ENCODE data around the gene HSPB9. TPM values are rescaled to one million over a fixed set of nuclear protein-coding genes. Genes with fewer than 3 reads are reported as not detected.
A peak's percentile ranks its signal among the peaks of the same experiment; 100 is the strongest.

Gene HSPB9
- total RNA-seq, 1 experiment from 2014 or later, result not detected

DNA sequence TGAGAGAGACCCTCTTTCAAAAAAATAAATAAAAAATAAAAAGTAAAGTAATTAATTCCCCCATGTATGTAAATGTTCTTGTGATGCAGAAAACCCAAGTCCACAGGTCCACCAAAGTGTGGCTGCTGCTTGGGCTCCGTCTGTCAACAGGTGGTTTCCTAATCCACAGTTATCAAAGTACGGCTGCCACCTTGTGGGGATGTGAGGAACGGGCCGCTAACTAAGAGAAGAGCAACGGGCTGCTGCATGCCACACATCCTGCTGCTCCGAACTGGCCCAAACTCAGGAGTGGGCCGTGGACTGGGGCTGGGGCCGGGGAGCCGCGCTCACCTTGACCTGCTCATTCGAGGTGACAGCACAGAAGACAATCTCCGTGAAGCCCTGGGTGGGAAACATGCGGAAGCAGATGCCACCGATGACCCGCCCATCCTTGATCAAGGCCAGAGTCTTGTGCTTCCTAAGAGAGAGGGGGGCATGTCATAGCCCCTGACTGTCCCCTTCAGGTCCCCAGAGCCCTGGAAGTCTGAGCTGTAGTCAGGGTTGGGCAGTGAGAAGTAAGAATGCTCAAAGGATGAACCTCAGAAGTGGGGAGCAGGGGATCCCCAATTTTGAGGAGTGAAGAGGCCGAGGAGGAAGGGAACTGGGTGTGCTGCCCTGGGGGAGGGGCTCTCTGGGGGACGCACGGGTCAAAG is 5.8 kb upstream of the HSPB9 start:
- no TSS peak for BruUV-seq (replicated peaks)
- Mint-ChIP-seq H3K27ac (ENCODE audit: low read depth, unreplicated experiment) (no peak overlapping the region), H3K4me1 (ENCODE audit: insufficient read depth, unreplicated experiment) (peaks cover 6% of the 10 kb centered on the region), H3K4me3 (ENCODE audit: unreplicated experiment) (no peak overlapping the region), H3K9me3 (ENCODE audit: unreplicated experiment) (no peaks in the 10 kb centered on the region), H3K27me3 (ENCODE audit: insufficient read depth, unreplicated experiment) (no peaks in the 10 kb centered on the region), H3K36me3 (ENCODE audit: insufficient read depth, unreplicated experiment) (peaks cover 38% of the 10 kb centered on the region)
- POLR2A ChIA-PET, result interaction anchor here (1.0 to 2.4 kb wide), 2 partner anchors 37 to 150 kb away, joined by 3 to 12 read pairs; partner anchors contain the start of gene CNP
- CTCF ChIA-PET, result interaction anchor here (0.6 to 8.2 kb wide), 14 partner anchors 23 to 158 kb away, joined by 3 to 40 read pairs (median 4); partner anchors contain the start of gene NKIRAS2
- peak; percentile 87 for DNase-seq (ENCODE audit: unreplicated experiment)
- intact Hi-C loops (cut with micrococcal nuclease), result loop anchor here (1.0 to 5.0 kb wide), 4 partner anchors 50 to 380 kb away; no protein-coding TSS in a partner anchor
- peak; percentile 73 for TF ChIP-seq CTCF (IDR thresholded peaks at IDR 0.05; ENCODE audit: unreplicated experiment)

- H3K4me3 Mint-ChIP-seq (ENCODE audit: unreplicated experiment), result no peak overlapping the region
These were observed 5.0 kb upstream of the HSPB9 start for GRCh38 chr17:42117397-42118125.

GRCh38 chr17:42118126-42118510 is 4.5 kb upstream of the HSPB9 start:
- no TSS peak for BruUV-seq (replicated peaks)
- no peak for TF ChIP-seq CTCF (IDR thresholded peaks at IDR 0.05; ENCODE audit: unreplicated experiment)
- Mint-ChIP-seq H3K27ac (ENCODE audit: low read depth, unreplicated experiment) (no peak overlapping the region), H3K36me3 (ENCODE audit: insufficient read depth, unreplicated experiment) (peaks cover 41% of the 10 kb centered on the region), H3K4me3 (ENCODE audit: unreplicated experiment) (no peak overlapping the region), H3K9me3 (ENCODE audit: unreplicated experiment) (no peaks in the 10 kb centered on the region), H3K27me3 (ENCODE audit: insufficient read depth, unreplicated experiment) (no peaks in the 10 kb centered on the region), H3K4me1 (ENCODE audit: insufficient read depth, unreplicated experiment) (peaks cover 6% of the 10 kb centered on the region)
- no peak for DNase-seq (ENCODE audit: unreplicated experiment)
- ChIA-PET POLR2A (interaction anchor here (1.0 to 2.4 kb wide), 2 partner anchors 152 to 200 kb away, joined by 3 to 12 read pairs; partner anchors contain the start of genes ACLY and CNP), CTCF (interaction anchor here (0.5 to 8.2 kb wide), 13 partner anchors 12 to 446 kb away, joined by 3 to 40 read pairs (median 5); partner anchors contain the start of gene STAT5A)
- intact Hi-C loops (cut with micrococcal nuclease), result loop anchor here (5.0 kb wide), 1 partner anchor 381 kb away; no protein-coding TSS in a partner anchor

More at GRCh38 chr17:42117397-42118125, 5.0 kb upstream of the HSPB9 start:
- no peaks in the 10 kb centered on the region for H3K9me3 Mint-ChIP-seq (ENCODE audit: unreplicated experiment)
- CTCF ChIA-PET, result interaction anchor here (0.6 to 8.2 kb wide), 16 partner anchors 12 to 446 kb away, joined by 3 to 40 read pairs (median 4); partner anchors contain the start of genes NKIRAS2 and STAT5A
- no peak for TF ChIP-seq CTCF (IDR thresholded peaks at IDR 0.05; ENCODE audit: unreplicated experiment)
- POLR2A ChIA-PET, result interaction anchor here (2.4 kb wide), 1 partner anchor 151 kb away, joined by 12 read pairs; the partner anchor contains the start of gene CNP
- BruUV-seq (replicated peaks), result no TSS peak
- DNase-seq (ENCODE audit: unreplicated experiment), result no peak
- H3K27ac Mint-ChIP-seq (ENCODE audit: low read depth, unreplicated experiment), result no peak overlapping the region
- intact Hi-C loops (cut with micrococcal nuclease), result loop anchor here (5.0 kb wide), 1 partner anchor 380 kb away; no protein-coding TSS in a partner anchor
- H3K4me1 Mint-ChIP-seq (ENCODE audit: insufficient read depth, unreplicated experiment), result peaks cover 6% of the 10 kb centered on the region
- peaks cover 38% of the 10 kb centered on the region for H3K36me3 Mint-ChIP-seq (ENCODE audit: insufficient read depth, unreplicated experiment)
- H3K27me3 Mint-ChIP-seq (ENCODE audit: insufficient read depth, unreplicated experiment), result no peaks in the 10 kb centered on the region

All from MCF 10A (cell line).